ENCODE data around the gene TMEM43. TPM values are rescaled to one million over a fixed set of nuclear protein-coding genes. Genes with fewer than 3 reads are reported as not detected.

Gene TMEM43
- total and polyA plus RNA-seq, 2 of the 13 experiments (the other 11 are each of a cell fraction or from before 2014, with no cell fraction given), result 48.9 to 50.5 TPM

GRCh38 chr3:14118400-14119381 is 6.2 kb upstream of the TMEM43 start:
- Histone ChIP-seq H3K79me2 (ENCODE audit: insufficient read depth, low read length) (peaks cover 24% of the 10 kb centered on the region), H3K36me3 (replicated peaks in 1 of 2; ENCODE audit: control insufficient read depth in 1 of 2, insufficient read depth in 2 of 2, low read length in 2 of 2) (peaks cover 11 to 30% of the 10 kb centered on the region in 2 experiments), H3K4me2 (ENCODE audit: low read depth, low read length) (peak overlapping the region; percentile 71), H3K4me1 (ENCODE audit: insufficient read depth, low read length) (peaks cover 79% of the 10 kb centered on the region), H3K27ac (ENCODE audit: extremely low read length, insufficient read depth, low read length) (peak overlapping the region; percentile 81), H3K4me3 (replicated peaks in 1 of 3; ENCODE audit: insufficient read depth in 1 of 3, low read depth in 2 of 3, low read length in 3 of 3) (peak overlapping the region in 1 of 3 experiments; percentile 47; a peak in 2 of 6 replicates), H2AFZ (ENCODE audit: low read length) (peak overlapping the region; percentile 52), H3K27me3 (ENCODE audit: control insufficient read depth in 1 of 2, insufficient read depth in 2 of 2, low read length in 2 of 2) (no peaks in the 10 kb centered on the region; a peak in 1 of 5 replicates), H3K9ac (ENCODE audit: insufficient read depth, low read depth, low read length) (peak overlapping the region; percentile 57), H3K9me3 (ENCODE audit: low read length) (no peaks in the 10 kb centered on the region), H4K20me1 (ENCODE audit: insufficient read depth, low read length) (no peaks in the 10 kb centered on the region)
- DNase-seq (ENCODE audit: low spot score), result peak; percentile 93
- ChIA-PET CTCF (ENCODE audit: low intra/inter-chr PET ratio, low total read pairs) (no interaction called here), POLR2A (interaction anchor here (0.8 to 3.3 kb wide), 3 partner anchors 14 to 59 kb away, joined by 5 to 21 read pairs (median 5); partner anchors contain the start of genes LSM3 and XPC)
- BruUV-seq (replicated peaks), result no TSS peak
- 20% methylated on average over 10 of the region's 13 CpGs for WGBS (ENCODE audit: low lambda C conversion rate)
- intact Hi-C loops (cut with micrococcal nuclease; ENCODE audit: unreplicated experiment) (loop anchor here (1.0 to 2.0 kb wide), 2 partner anchors 60 to 223 kb away; partner anchors contain the start of genes LSM3 and XPC), in situ Hi-C loops (cut with HindIII; ENCODE audit: extremely low pct_ligation_motif_present, low pct_unique_long_range_greater_than_20kb) (loop anchor here (5.0 kb wide), 1 partner anchor 221 kb away; no protein-coding TSS in a partner anchor)
- peak; percentile 88 for FAIRE-seq
- ATAC-seq, result peak; percentile 82
- peak; percentile 58; the same call in 1 of the 2 replicates for TF ChIP-seq ZNF670 (CRISPR knock-in tag; IDR thresholded peaks at IDR 0.05; ENCODE audit: borderline replicate concordance)
- TF ChIP-seq ARNTL (CRISPR knock-in tag; IDR thresholded peaks at IDR 0.05), result 0 out of 2 replicates have a peak, but pooled peaks have one; percentile 56
- TF ChIP-seq ZNF501 (CRISPR knock-in tag; IDR thresholded peaks at IDR 0.05), result 0 out of 2 replicates have a peak, but pooled peaks have one; percentile 48
- TF ChIP-seq TRIM22 (IDR thresholded peaks at IDR 0.05), result no peak
- peak; percentile 46; the same call in 1 of the 2 replicates for TF ChIP-seq YEATS2 (CRISPR knock-in tag; IDR thresholded peaks at IDR 0.05; ENCODE audit: borderline replicate concordance)
- TF ChIP-seq ZNF430 (CRISPR knock-in tag; IDR thresholded peaks at IDR 0.05), result no peak
- TF ChIP-seq ZEB1 (IDR thresholded peaks at IDR 0.05; ENCODE audit: insufficient replicate concordance, low read depth), result peak; percentile 26
- peak; percentile 19; the same call in 1 of the 2 replicates for TF ChIP-seq RFX3 (CRISPR knock-in tag; IDR thresholded peaks at IDR 0.05)
- TF ChIP-seq TBX2 (CRISPR knock-in tag; IDR thresholded peaks at IDR 0.05; ENCODE audit: borderline replicate concordance), result peak; percentile 78
- TF ChIP-seq SNAPC5 (CRISPR knock-in tag; IDR thresholded peaks at IDR 0.05; ENCODE audit: borderline replicate concordance), result peak; percentile 39; the same call in 1 of the 2 replicates
- 0 out of 2 replicates have a peak, but pooled peaks have one; percentile 37 for TF ChIP-seq HMGXB3 (CRISPR knock-in tag; IDR thresholded peaks at IDR 0.05; ENCODE audit: borderline replicate concordance)
- TF ChIP-seq ZNF598 (CRISPR knock-in tag; IDR thresholded peaks at IDR 0.05; ENCODE audit: borderline replicate concordance), result 0 out of 2 replicates have a peak, but pooled peaks have one; percentile 40
- TF ChIP-seq ZBTB38 (CRISPR knock-in tag; IDR thresholded peaks at IDR 0.05), result 0 out of 2 replicates have a peak, but pooled peaks have one; percentile 19
- TF ChIP-seq MEIS2 (CRISPR knock-in tag; IDR thresholded peaks at IDR 0.05), result 0 out of 2 replicates have a peak, but pooled peaks have one; percentile 36
